ENCODE data around the gene TMCO1. TPM values are rescaled to one million over a fixed set of nuclear protein-coding genes. Genes with fewer than 3 reads are reported as not detected.
"Not testable (repeated sequence)": the region's sequence is repeated elsewhere in the genome, so short reads cannot be mapped to it uniquely, and the experiment has no call there.

Gene TMCO1
- total RNA-seq, 3 donors from 2014 or later (not counting 1 experiment from before 2014, with no cell fraction given): 45.4 to 52.6 (median 47.6) TPM

GRCh38 chr1:165726169-165726568, 42.5 kb downstream of the TMCO1 start:
- ATAC-seq: no peak
- Histone ChIP-seq H3K27me3 (ENCODE audit: control insufficient read depth, insufficient read depth, low read length) (no peaks in the 10 kb centered on the region), H3K4me1 (ENCODE audit: control insufficient read depth, insufficient read depth, low read length) (no peaks in the 10 kb centered on the region), H3K27ac (ENCODE audit: low read length) (no peak overlapping the region), H3K9me3 (ENCODE audit: control insufficient read depth, insufficient read depth, low read length) (no peaks in the 10 kb centered on the region), H3K4me3 (ENCODE audit: low read length) (no peak overlapping the region), H3K36me3 (ENCODE audit: control insufficient read depth, insufficient read depth, low read length) (peaks cover 23% of the 10 kb centered on the region)
- H3K36me3 Mint-ChIP-seq: peaks cover 21% of the 10 kb centered on the region
- H3K4me1 Mint-ChIP-seq: no peaks in the 10 kb centered on the region
- intact Hi-C loops (cut with micrococcal nuclease): no loop called here
- TF ChIP-seq, protein P1, sequence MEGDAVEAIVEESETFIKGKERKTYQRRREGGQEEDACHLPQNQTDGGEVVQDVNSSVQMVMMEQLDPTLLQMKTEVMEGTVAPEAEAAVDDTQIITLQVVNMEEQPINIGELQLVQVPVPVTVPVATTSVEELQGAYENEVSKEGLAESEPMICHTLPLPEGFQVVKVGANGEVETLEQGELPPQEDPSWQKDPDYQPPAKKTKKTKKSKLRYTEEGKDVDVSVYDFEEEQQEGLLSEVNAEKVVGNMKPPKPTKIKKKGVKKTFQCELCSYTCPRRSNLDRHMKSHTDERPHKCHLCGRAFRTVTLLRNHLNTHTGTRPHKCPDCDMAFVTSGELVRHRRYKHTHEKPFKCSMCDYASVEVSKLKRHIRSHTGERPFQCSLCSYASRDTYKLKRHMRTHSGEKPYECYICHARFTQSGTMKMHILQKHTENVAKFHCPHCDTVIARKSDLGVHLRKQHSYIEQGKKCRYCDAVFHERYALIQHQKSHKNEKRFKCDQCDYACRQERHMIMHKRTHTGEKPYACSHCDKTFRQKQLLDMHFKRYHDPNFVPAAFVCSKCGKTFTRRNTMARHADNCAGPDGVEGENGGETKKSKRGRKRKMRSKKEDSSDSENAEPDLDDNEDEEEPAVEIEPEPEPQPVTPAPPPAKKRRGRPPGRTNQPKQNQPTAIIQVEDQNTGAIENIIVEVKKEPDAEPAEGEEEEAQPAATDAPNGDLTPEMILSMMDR (IDR thresholded peaks at IDR 0.05): no peak
- H3K4me3 Mint-ChIP-seq: no peak overlapping the region
- WGBS (ENCODE audit: insufficient coverage): no CpG with 5 or more reads among the region's 2 CpGs
- no peaks in the 10 kb centered on the region for H3K9me3 Mint-ChIP-seq
- no peaks in the 10 kb centered on the region for H3K27me3 Mint-ChIP-seq (ENCODE audit: low read depth in 2 of 2)
- H3K27ac Mint-ChIP-seq: no peak overlapping the region
- DNase-seq: no peak

DNA sequence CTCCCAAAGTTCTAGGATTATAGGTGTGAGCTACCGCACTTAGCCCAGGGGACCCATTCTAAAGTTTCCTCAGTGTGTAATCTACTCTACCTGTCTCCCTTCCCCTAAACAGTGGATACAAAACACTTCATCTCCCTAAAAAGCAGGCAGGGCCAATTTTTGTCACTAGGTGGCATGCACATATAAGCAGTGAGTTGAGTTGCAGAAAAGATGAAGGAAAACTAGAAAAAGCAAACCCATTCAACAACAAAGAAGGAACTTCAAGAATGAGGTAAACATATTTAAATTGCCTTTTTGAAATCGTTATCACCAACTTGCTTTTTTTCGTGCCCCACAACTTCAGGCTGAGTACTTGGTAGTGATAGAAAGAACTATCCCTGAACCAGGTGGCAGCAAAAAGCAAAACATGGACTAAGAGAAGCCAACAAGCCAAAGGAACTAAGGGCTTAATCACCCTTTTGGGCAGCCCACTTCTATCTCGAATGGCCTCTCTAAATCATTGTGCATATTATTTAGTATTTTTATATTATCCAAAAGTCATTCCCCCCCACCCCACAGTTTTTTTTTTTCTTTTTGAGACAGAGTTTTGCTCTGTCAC, 50.7 kb downstream of the TMCO1 start:
- no peaks in the 10 kb centered on the region for H3K36me3 ChIP-seq (ENCODE audit: control insufficient read depth, insufficient read depth, low read length)
- Mint-ChIP-seq H3K27me3 (ENCODE audit: low read depth in 2 of 2) (no peaks in the 10 kb centered on the region), H3K4me3 (no peak overlapping the region), H3K4me1 (no peaks in the 10 kb centered on the region), H3K36me3 (no peaks in the 10 kb centered on the region), H3K27ac (no peak overlapping the region), H3K9me3 (no peaks in the 10 kb centered on the region)
- no peaks in the 10 kb centered on the region for H3K27me3 ChIP-seq (ENCODE audit: control insufficient read depth, insufficient read depth, low read length)
- TF ChIP-seq, protein P1 (IDR thresholded peaks at IDR 0.05): peak; percentile 49
- no peak overlapping the region for H3K27ac ChIP-seq (ENCODE audit: low read length)
- ATAC-seq (peak in 1 of 3 donors; percentile 45), DNase-seq (peak in 1 of 2 donors; percentile 60)
- intact Hi-C loops (cut with micrococcal nuclease): loop anchor here (1.0 to 5.0 kb wide), 2 partner anchors 196 to 759 kb away; no protein-coding TSS in a partner anchor
- no peaks in the 10 kb centered on the region for H3K9me3 ChIP-seq (ENCODE audit: control insufficient read depth, insufficient read depth, low read length)
- no peak overlapping the region for H3K4me3 ChIP-seq (ENCODE audit: low read length)
- 29% methylated on average over 4 of the region's 4 CpGs for WGBS (ENCODE audit: insufficient coverage)
- no peaks in the 10 kb centered on the region for H3K4me1 ChIP-seq (ENCODE audit: control insufficient read depth, insufficient read depth, low read length)

- not testable (repeated sequence) for H3K36me3 ChIP-seq (ENCODE audit: control insufficient read depth, insufficient read depth, low read length); H3K27ac Mint-ChIP-seq; ATAC-seq; H3K4me1 Mint-ChIP-seq; H3K4me3 Mint-ChIP-seq; H3K27me3 Mint-ChIP-seq (ENCODE audit: low read depth in 2 of 2); H3K4me1 ChIP-seq (ENCODE audit: control insufficient read depth, insufficient read depth, low read length); H3K4me3 ChIP-seq (ENCODE audit: low read length); H3K36me3 Mint-ChIP-seq; DNase-seq; H3K27ac ChIP-seq (ENCODE audit: low read length); H3K27me3 ChIP-seq (ENCODE audit: control insufficient read depth, insufficient read depth, low read length); H3K9me3 Mint-ChIP-seq; H3K9me3 ChIP-seq (ENCODE audit: control insufficient read depth, insufficient read depth, low read length)
- WGBS (ENCODE audit: insufficient coverage): 97% methylated on average over 7 of the region's 8 CpGs
- intact Hi-C loops (cut with micrococcal nuclease): loop anchor here (5.0 kb wide), 1 partner anchor 761 kb away; no protein-coding TSS in a partner anchor
Measured at GRCh38 chr1:165716265-165717051, 52.2 kb downstream of the TMCO1 start.

- H3K27ac Mint-ChIP-seq: no peak overlapping the region
- TF ChIP-seq, protein P1 (IDR thresholded peaks at IDR 0.05): no peak
Measured at GRCh38 chr1:165712764-165713163, 55.9 kb downstream of the TMCO1 start.

More at GRCh38 chr1:165712764-165713163, 55.9 kb downstream of the TMCO1 start:
- Mint-ChIP-seq H3K4me1 (no peaks in the 10 kb centered on the region), H3K27me3 (ENCODE audit: low read depth in 2 of 2) (peaks cover 5 to 9% of the 10 kb centered on the region in 2 donors), H3K36me3 (no peaks in the 10 kb centered on the region), H3K9me3 (no peaks in the 10 kb centered on the region), H3K4me3 (no peak overlapping the region)
- H3K4me1 ChIP-seq (ENCODE audit: control insufficient read depth, insufficient read depth, low read length): no peaks in the 10 kb centered on the region
- no peaks in the 10 kb centered on the region for H3K36me3 ChIP-seq (ENCODE audit: control insufficient read depth, insufficient read depth, low read length)
- H3K27me3 ChIP-seq (ENCODE audit: control insufficient read depth, insufficient read depth, low read length): no peaks in the 10 kb centered on the region
- intact Hi-C loops (cut with micrococcal nuclease): no loop called here
- no CpG with 5 or more reads among the region's 5 CpGs for WGBS (ENCODE audit: insufficient coverage)
- no peak for DNase-seq
- H3K9me3 ChIP-seq (ENCODE audit: control insufficient read depth, insufficient read depth, low read length): no peaks in the 10 kb centered on the region
- ATAC-seq: no peak
- no peak overlapping the region for H3K4me3 ChIP-seq (ENCODE audit: low read length)
- no peak overlapping the region for H3K27ac ChIP-seq (ENCODE audit: low read length)
